Heart left ventricle (tissue), 16 donors: Measurements from ENCODE around the gene RIPPLY2. TPM values are rescaled to one million over a fixed set of nuclear protein-coding genes. Genes with fewer than 3 reads are reported as not detected.
A peak's percentile ranks its signal among the peaks of the same experiment; 100 is the strongest.
"Not testable (repeated sequence)": the region's sequence is repeated elsewhere in the genome, so short reads cannot be mapped to it uniquely, and the experiment has no call there.

Experiments
- ATAC-seq, 4 donors: fragments of 200-7000 bp; cut with Tn5 transposase; one replicate each; pipeline ENCODE4 v1.9.1; 2020 to 2022; ENCODE audit warnings: moderate library complexity in 4 of 4, mild to moderate bottlenecking in 3 of 4, moderate number of reproducible peaks in 1 of 4
- DNase-seq, 5 donors: peaks; one replicate each; pipeline ENCODE4 v3.0.0-alpha.2; 2020
- H3K27ac ChIP-seq, 12 donors: fragments of 200-600 bp; sonication (generic) in 4 of 12; one replicate each; pipeline versions ENCODE4 v1.5.0 to v1.8.0; 2016 to 2022; ENCODE audit warnings: mild to moderate bottlenecking in 2 of 12
- H3K27me3 ChIP-seq, 9 donors: fragments of 200-600 bp; sonication (generic) in 2 of 9; one replicate each; pipeline versions ENCODE4 v1.5.1 to v1.8.0; 2016 to 2022; ENCODE audit warnings: mild to moderate bottlenecking in 3 of 9
- H3K36me3 ChIP-seq, 9 donors: fragments of 200-600 bp; sonication (generic) in 2 of 9; one replicate each; pipeline versions ENCODE4 v1.5.0 to v1.8.0; 2018 to 2022; ENCODE audit warnings: mild to moderate bottlenecking in 2 of 9
- H3K4me1 ChIP-seq, 12 donors: fragments of 200-600 bp; sonication (generic) in 4 of 12; one replicate each; pipeline versions ENCODE4 v1.5.0 to v1.8.0; 2016 to 2022; ENCODE audit warnings: mild to moderate bottlenecking in 3 of 12
- H3K4me3 ChIP-seq, 12 donors: fragments of 200-600 bp; sonication (generic) in 4 of 12; one replicate each; pipeline versions ENCODE4 v1.5.0 to v1.8.0; 2017 to 2022; ENCODE audit warnings: mild to moderate bottlenecking in 9 of 12, moderate library complexity in 4 of 12
- H3K9me3 ChIP-seq, 12 donors: fragments of 200-600 bp; sonication (generic) in 4 of 12; one replicate each; pipeline versions ENCODE4 v1.5.0 to v1.8.0; 2016 to 2022; ENCODE audit warnings: mild to moderate bottlenecking in 1 of 12
- POLR2A ChIP-seq, 2 donors: fragments of 450-650 bp; IDR thresholded peaks; one replicate each; pipeline ENCODE4 v1.6.1; 2017; ENCODE audit warnings: antibody characterized with exemption in 2 of 2, mild to moderate bottlenecking in 2 of 2, moderate library complexity in 2 of 2
- WGBS, 4 donors: extraction: QIAGEN DNeasy Blood & Tissue Kit in 2 of 4; methylation state at CpG; one replicate each; pipeline versions ENCODE4 v1.1.5 to v1.1.7; 2013 to 2018; 5-methylcytosine and 5-hydroxymethylcytosine counted together
- intact Hi-C, 10 donors: fragments of 100-400 bp; cut with DNase I; formaldehyde crosslinking; loops; one replicate each; pipeline versions ENCODE4 v1.11.1 to v1.14.2; 2022
- long read RNA-seq, 3 donors: library from polyadenylated mRNA; unstranded; transcript quantifications; one replicate each; pipeline ENCODE4 v2.0.0, GENCODE V29; 2020 to 2021
- polyA plus RNA-seq, 2 donors: library from polyadenylated mRNA; stranded (reverse); fragments of 200-250 nt; gene quantifications; one replicate each; pipeline ENCODE4 v1.2.3, GENCODE V29; 2013
- total RNA-seq, 9 donors: library from RNA; depleted of rRNA in 2 of 9; stranded (reverse); fragments of >200 nt in 2 of 9; fragmentation: NEBNext Ultra II Directional in 3 of 9; extraction: Animal tissue kit (Norgen Biotek cat#: 25700) in 3 of 9; gene quantifications; one replicate each; pipeline versions ENCODE4 v1.1.0 to v1.2.4, GENCODE V29; 2016 to 2023
- TF ChIP-seq, protein P1 (sequence below), 12 donors: fragments of 200-600 bp; sonication (generic) in 4 of 12; IDR thresholded peaks; one replicate each; pipeline versions ENCODE4 v1.5.0 to v1.8.0; 2018 to 2022; ENCODE audit warnings: antibody characterized with exemption in 12 of 12, mild to moderate bottlenecking in 5 of 12
- donor health status: ischemic (EF 13 %, LVEDD 7.1; RV severe dilation, severe dysfunction).
- donor health status: healthy with polysubstance abuse.
- donor health status: DM: no; HTN: yes; CAD: no.
- donor health status: DM: no; HTN: no; CAD: no.
- donor health status: ischemic (EF 25% LVEDD 6.9; RV normal size, moderate dysfunction).
- donor health status: ischemic (EF 25% LVEDD 5.7; RV mildly dilated, moderate dysfunction).
- donor health status: healthy.
- donor health status: DM: yes; HTN: yes; CAD: no.
- donor health status: ischemic (EF 35%, LVEDD 5.7; RV mildly dilated, moderate dysfunction).
- donor health status: nonischemic (EF 11% LVEDD 7.7; RV severe dilation, severe dysfunction).
- donor health status: DM: yes; HTN: yes; CAD: no.
- donor health status: PGD.
- donor health status: ischemic (EF 29% LVEDD 5.4; RV normal size, mild dysfunction).
- donor health status: nonischemic (EF 23%, LVEDD 6.1; RV moderate dilation, normal function).

RIPPLY2 gene
- total RNA-seq (not detected), polyA plus RNA-seq (not detected)
- long read RNA-seq, donor 1 = 0 reads
- long read RNA-seq, donor 2 = 0 reads
- long read RNA-seq, donor 3 = 0 reads

GRCh38 chr6:83853178-83854000 is at the start of gene RIPPLY2:
Gene RIPPLY2, plus strand, starts transcription at chr6:83853360. Its CDS starts 57 bp downstream, at chr6:83853417.
- DNase-seq (peak in 3 of 5 donors; percentile 5 to 56 (median 30)), ATAC-seq (peak in 3 of 4 donors; percentile 79 to 81 (median 80))
- Histone ChIP-seq H3K9me3 (no peaks in the 10 kb centered on the region), H3K27ac (no peak within 1 kb of the TSS), H3K36me3 (no peaks in the 10 kb centered on the region), H3K4me1 (peaks cover 0 to 14% (median 3%) of the 10 kb centered on the region in 12 donors), H3K27me3 (peaks cover 0 to 58% (median 27%) of the 10 kb centered on the region in 9 donors), H3K4me3 (peak within 1 kb of the TSS; percentile 27 to 56 (median 47))
- intact Hi-C loops = no loop called here
- WGBS, 4 donors = 1 to 2% (median 1%) methylated on average over 46 to 81 of the region's 81 CpGs
- TF ChIP-seq POLR2A (IDR thresholded peaks at IDR 0.05) = no peak
- TF ChIP-seq, protein P1, sequence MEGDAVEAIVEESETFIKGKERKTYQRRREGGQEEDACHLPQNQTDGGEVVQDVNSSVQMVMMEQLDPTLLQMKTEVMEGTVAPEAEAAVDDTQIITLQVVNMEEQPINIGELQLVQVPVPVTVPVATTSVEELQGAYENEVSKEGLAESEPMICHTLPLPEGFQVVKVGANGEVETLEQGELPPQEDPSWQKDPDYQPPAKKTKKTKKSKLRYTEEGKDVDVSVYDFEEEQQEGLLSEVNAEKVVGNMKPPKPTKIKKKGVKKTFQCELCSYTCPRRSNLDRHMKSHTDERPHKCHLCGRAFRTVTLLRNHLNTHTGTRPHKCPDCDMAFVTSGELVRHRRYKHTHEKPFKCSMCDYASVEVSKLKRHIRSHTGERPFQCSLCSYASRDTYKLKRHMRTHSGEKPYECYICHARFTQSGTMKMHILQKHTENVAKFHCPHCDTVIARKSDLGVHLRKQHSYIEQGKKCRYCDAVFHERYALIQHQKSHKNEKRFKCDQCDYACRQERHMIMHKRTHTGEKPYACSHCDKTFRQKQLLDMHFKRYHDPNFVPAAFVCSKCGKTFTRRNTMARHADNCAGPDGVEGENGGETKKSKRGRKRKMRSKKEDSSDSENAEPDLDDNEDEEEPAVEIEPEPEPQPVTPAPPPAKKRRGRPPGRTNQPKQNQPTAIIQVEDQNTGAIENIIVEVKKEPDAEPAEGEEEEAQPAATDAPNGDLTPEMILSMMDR (IDR thresholded peaks at IDR 0.05) = no peak

- not testable (repeated sequence) for H3K4me1 ChIP-seq
Measured at GRCh38 chr6:83803492-83803891, 49.7 kb upstream of the RIPPLY2 start.

GRCh38 chr6:83804886-83805285 is 48.3 kb upstream of the RIPPLY2 start:
- peaks cover 0 to 5% (median 0%) of the 10 kb centered on the region in 9 donors for H3K27me3 ChIP-seq
- DNase-seq = no peak
- H3K36me3 ChIP-seq = no peaks in the 10 kb centered on the region
- intact Hi-C loops = no loop called here
- ATAC-seq = no peak
- peaks cover 0 to 11% (median 0%) of the 10 kb centered on the region in 12 donors for H3K9me3 ChIP-seq
- no peak overlapping the region for H3K27ac ChIP-seq
- no peaks in the 10 kb centered on the region for H3K4me1 ChIP-seq
- no peak overlapping the region for H3K4me3 ChIP-seq
- no peak for TF ChIP-seq POLR2A (IDR thresholded peaks at IDR 0.05)
- TF ChIP-seq, protein P1 (IDR thresholded peaks at IDR 0.05) = no peak

More at GRCh38 chr6:83803492-83803891, 49.7 kb upstream of the RIPPLY2 start:
- 93 to 97% (median 94%) methylated on average over 11 to 13 of the region's 21 CpGs for WGBS, 4 donors
- H3K4me3 ChIP-seq, H3K27me3 ChIP-seq, H3K27ac ChIP-seq, ATAC-seq, H3K36me3 ChIP-seq, DNase-seq, intact Hi-C loops: not testable (repeated sequence)
- peaks cover 0 to 11% (median 0%) of the 10 kb centered on the region in 12 donors for H3K9me3 ChIP-seq

DNA sequence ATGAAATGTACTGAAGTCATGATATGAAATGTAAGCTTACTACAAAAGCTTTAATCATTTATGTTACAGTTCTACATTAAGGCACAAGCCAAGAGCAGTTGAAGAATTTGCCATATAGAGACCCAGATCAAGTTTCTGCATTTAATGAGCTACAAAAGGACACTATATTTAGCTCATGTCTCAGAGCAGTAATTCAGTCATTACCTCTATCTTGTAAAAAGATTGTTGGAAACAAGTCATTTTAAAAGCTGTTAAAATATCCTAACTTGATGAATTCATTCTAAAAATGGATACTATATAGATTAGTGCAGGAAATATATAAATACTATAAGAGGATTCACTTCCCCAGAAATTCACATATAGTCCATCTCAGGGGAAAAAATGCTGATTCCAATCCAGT is 45.2 kb upstream of the RIPPLY2 start:
- Histone ChIP-seq H3K4me3 (no peak overlapping the region), H3K27ac (no peak overlapping the region), H3K36me3 (no peaks in the 10 kb centered on the region), H3K27me3 (peaks cover 0 to 5% (median 0%) of the 10 kb centered on the region in 9 donors), H3K4me1 (no peaks in the 10 kb centered on the region), H3K9me3 (peaks cover 0 to 11% (median 0%) of the 10 kb centered on the region in 12 donors)
- DNase-seq = no peak
- TF ChIP-seq, protein P1 (IDR thresholded peaks at IDR 0.05) = no peak
- TF ChIP-seq POLR2A (IDR thresholded peaks at IDR 0.05) = no peak
- intact Hi-C loops = no loop called here
- ATAC-seq = no peak
